GM06990 (cell line): Measurements from ENCODE around the gene MICAL2.

ENCODE experiments used
- DNase-seq: peaks from one replicate; pipeline ENCODE4 v3.0.0-alpha.2; 2011; ENCODE audit not compliant: insufficient read length; ENCODE audit errors: extremely low read depth
- H3K27me3 ChIP-seq: replicated peaks from 2 replicates; pipeline ENCODE4 v1.6.0; 2011; ENCODE audit warnings: low read length; ENCODE audit not compliant: control insufficient read depth, insufficient read depth
- H3K36me3 ChIP-seq: 2 replicates; pipeline ENCODE4 v1.5.1; 2011; ENCODE audit warnings: low read length; ENCODE audit not compliant: control insufficient read depth, insufficient read depth
- H3K4me3 ChIP-seq: replicated peaks from 2 replicates; pipeline ENCODE4 v1.5.1; 2011; ENCODE audit warnings: low read depth, mild to moderate bottlenecking, control low read depth, low read length
- TF ChIP-seq, protein P1 (sequence below): IDR thresholded peaks from 2 replicates; pipeline ENCODE4 v1.5.1; 2011; ENCODE audit warnings: low read length, control low read depth, mild to moderate bottlenecking, inconsistent platforms; ENCODE audit not compliant: insufficient read depth, poor library complexity, severe bottlenecking

MICAL2 gene

DNA sequence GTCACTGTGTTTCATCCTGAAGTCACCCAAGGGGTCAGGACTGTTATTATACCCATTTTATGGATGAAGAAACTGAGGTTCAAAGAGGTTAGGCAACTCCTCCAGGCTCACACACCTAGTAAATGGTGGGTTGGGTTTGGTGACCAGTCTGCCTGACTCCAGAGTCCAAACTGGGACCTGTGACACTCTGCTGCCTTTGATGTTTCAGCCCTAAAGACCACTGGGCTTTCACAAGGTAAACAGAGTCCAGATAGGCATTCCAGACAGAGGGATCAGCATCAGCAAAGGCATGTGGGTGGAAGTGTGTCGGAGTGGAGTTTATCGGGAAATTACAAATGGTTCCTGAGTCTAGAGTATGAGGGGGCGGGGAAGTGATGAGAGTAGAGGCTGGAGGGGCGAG is 38.5 kb downstream of the MICAL2 start:
- H3K27me3 ChIP-seq: no peaks in the 10 kb centered on the region
- H3K4me3 ChIP-seq: no peak overlapping the region
- TF ChIP-seq, protein P1, sequence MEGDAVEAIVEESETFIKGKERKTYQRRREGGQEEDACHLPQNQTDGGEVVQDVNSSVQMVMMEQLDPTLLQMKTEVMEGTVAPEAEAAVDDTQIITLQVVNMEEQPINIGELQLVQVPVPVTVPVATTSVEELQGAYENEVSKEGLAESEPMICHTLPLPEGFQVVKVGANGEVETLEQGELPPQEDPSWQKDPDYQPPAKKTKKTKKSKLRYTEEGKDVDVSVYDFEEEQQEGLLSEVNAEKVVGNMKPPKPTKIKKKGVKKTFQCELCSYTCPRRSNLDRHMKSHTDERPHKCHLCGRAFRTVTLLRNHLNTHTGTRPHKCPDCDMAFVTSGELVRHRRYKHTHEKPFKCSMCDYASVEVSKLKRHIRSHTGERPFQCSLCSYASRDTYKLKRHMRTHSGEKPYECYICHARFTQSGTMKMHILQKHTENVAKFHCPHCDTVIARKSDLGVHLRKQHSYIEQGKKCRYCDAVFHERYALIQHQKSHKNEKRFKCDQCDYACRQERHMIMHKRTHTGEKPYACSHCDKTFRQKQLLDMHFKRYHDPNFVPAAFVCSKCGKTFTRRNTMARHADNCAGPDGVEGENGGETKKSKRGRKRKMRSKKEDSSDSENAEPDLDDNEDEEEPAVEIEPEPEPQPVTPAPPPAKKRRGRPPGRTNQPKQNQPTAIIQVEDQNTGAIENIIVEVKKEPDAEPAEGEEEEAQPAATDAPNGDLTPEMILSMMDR: no peak
- no peaks in the 10 kb centered on the region for H3K36me3 ChIP-seq
- no peak for DNase-seq

DNA sequence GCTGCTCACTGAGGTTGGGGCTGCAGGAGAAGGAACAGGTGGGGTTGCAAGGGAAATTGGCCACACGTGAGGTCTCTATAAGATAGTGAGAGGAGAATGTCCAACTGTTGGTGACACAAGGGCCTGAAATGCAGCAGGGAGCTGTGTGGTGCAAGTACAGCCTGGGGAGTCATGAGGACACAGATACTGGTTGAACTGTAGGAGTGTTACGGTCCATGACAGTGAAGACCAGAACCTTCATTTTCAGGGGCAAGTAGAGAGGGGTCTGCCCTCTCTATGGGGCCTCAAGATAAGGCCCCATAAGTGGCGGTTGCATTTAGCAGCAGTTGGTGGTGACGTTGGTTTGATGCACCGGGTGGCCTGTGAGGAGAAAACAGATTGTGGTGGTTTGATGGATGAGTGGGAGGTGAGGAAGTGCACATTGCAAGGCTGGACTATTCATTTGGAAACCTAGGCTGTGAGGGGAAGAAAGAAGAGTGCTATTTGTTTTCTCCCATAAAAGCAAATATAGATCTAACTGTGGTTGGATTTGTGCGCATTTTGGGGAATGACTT is 39.4 kb downstream of the MICAL2 start:
- H3K4me3 ChIP-seq: no peak overlapping the region
- H3K36me3 ChIP-seq: no peaks in the 10 kb centered on the region
- TF ChIP-seq, protein P1: no peak
- H3K27me3 ChIP-seq: no peaks in the 10 kb centered on the region
- DNase-seq: no peak

DNA sequence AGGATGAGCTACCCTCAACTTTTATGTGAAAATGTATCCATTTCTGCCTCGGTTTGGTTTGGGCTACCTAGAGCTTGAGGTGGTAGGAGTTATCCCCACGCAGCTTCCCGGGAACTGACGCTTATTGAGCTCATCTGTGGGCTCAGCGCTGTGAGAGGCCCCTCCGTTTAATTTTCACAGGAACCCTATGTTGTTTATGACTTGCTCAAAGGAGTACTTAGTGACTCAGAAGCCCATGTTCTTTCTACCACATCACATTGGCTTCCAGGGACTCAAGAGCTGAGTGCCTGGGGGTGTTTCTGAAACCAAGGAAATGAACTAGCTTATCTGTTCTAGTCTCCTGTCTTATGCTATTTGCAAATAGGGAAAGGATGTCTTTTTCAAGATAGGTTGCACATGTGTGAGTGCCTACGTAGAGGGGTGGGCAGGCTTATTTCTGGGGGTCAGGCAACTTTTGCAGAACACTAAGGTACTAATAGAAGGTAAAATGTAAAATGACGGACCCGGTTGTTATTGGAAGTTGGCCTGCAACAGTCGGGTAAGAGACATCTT is 40.5 kb downstream of the MICAL2 start:
- DNase-seq: no peak
- Histone ChIP-seq H3K36me3 (no peaks in the 10 kb centered on the region), H3K4me3 (no peak overlapping the region), H3K27me3 (no peaks in the 10 kb centered on the region)
- TF ChIP-seq, protein P1: no peak

DNA sequence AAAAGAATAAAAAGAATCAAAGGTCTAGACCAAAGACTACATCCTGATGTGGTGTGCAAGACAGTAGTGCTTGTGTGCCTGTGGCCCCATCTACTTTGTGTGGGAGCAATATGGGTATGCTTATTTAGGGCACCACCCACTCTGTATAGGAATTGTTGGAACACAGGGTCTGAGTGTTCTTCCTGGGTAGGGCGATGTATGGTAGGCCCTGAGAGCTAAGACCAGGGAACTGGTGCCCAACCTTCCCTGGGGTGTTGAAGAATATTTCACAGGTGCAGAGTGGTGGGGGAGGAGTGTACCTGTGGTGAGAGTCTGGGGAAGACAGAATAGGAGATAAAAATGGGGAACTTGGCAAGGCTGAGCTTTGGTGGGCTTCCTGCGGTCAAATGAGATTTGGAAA is 41.9 kb downstream of the MICAL2 start:
- TF ChIP-seq, protein P1: no peak
- Histone ChIP-seq H3K36me3 (no peaks in the 10 kb centered on the region), H3K27me3 (no peaks in the 10 kb centered on the region), H3K4me3 (no peak overlapping the region)
- no peak for DNase-seq

DNA sequence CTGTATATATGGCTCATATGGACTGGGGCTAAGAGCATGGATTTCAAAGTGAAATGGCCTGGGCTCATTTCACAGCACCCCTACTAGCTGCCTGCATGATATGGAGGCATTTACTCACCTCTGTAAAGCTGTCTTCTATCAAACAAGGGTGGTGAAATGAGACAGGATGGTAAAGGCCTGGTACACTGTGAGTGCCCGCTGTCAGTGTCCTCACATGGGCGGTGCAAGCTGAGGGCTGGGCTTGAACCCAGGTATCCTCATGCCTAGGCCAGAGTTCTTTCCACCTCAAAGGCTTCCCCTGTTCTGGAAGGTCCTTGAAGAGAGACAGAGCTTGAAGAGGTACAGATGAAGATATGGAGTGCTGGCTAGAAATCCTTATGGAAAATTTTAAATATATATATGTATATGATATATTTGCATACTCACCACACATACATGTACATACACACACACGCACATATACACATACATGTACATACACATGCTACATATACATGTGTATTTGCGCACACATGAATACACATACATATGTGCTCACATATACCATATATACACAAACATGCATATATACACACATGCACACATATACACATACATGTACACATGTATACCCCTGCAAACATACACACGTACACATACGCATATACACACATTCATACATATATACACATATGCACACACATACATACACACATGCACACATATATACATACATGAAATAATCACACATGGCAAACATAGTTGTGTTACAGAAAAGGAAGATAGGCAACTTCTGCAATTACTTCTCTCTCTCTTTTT is 44.7 kb downstream of the MICAL2 start:
- H3K27me3 ChIP-seq: no peaks in the 10 kb centered on the region

More for the DNA sequence above, 44.7 kb downstream of the MICAL2 start:
- no peak for DNase-seq
- TF ChIP-seq, protein P1: no peak
- no peaks in the 10 kb centered on the region for H3K36me3 ChIP-seq
- no peak overlapping the region for H3K4me3 ChIP-seq
